NCI-H2029 (cell line): ENCODE results near the gene EMC1.
"Not testable (repeated sequence)": the region's sequence is repeated elsewhere in the genome, so short reads cannot be mapped to it uniquely, and the experiment has no call there.

Experiments used
- DNase-seq: peaks from one replicate; lab custom pipeline; 2025; lab: John Stamatoyannopoulos, UW

Gene EMC1

DNA sequence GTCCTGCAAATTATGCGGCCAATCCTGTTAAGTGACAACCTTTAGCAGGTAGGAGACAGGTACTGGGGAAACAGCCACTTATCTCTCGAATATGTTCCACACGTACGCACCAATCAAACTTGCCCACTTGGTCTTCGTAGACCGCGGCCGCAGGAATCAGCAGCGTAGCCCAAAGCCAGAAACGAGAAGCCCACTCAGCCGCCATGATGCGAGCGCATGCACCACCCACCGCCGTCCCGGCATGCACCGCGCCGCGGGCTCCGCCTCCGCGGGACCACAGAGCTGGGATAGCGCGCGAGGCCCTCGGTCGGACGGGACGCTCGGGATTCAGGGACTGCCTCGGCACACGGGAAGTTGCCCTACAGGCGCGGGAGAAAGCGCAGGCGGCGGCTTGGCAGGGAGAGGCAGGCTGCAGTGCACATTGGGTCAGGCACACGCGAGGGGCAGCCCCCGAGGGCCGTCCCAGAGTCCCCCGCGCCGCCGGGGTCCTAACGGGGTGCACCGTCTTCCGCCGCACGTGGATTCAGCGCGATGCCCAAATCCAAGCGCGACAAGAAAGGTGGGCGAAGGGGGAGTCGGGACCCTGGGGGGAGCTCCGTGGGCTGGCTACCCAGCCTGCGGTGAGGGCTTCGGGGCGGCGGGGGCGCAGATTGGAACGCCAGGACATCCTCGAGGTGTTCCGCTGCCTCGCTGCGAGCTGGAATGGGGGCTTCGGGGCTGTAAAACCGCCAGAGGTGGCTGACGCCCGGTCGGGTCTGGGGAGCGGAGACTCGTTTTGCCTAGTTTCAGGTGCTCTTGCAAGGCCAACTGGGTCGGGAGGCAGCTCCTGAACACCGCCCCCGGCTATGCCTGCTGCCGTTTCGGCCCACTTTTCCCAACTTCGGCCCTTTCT lies at the start of gene EMC1, which contains the start of gene MRTO4:
Gene EMC1 (minus strand): TSS at position 220 of the 892 bp plus-strand sequence. CDS start 15 bp downstream, at position 205.
Gene MRTO4 (plus strand): TSS at position 501 of the 892 bp plus-strand sequence. CDS start 31 bp downstream, at position 532.
- peak; percentile 68 for DNase-seq

DNA sequence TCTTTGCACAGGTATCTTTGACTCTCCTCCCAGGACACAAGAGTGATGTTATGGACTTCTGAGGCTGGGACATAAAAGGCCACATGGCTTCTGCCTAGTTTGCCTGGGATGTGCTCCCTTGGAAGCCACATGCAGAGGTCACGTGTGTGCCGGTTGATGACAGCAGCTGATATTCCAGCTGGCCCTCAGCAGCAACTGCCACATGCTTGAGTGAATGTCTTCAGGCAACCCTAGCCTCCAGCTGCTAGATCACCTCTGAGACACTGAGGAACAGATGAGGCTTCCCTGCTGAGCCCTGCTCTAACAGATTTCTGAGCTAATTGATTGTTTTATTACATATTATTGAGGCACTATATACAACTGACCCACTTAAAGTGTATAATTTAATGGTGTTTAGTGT lies 48.9 kb upstream of the EMC1 start:
- no peak for DNase-seq

DNA sequence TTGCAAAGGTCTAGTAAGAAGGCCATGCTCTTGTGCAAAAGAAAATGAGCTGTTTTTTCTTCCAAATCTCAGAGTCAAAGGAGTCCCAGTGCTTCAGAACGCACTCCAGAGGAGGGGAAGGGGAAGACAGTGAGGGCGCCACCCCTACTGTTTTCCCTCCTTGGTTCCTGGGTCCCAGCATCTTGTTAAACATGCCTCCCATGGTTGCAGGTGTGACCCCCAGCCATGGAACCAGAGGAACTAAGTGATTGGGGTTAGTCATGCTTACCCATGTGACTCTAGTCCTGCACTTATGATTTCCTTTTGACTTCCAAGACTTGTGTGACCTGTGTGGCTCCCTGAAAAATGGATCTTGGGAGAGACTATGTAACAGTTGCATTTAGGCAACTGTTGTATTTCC lies 43.3 kb upstream of the EMC1 start:
- DNase-seq = no peak

DNA sequence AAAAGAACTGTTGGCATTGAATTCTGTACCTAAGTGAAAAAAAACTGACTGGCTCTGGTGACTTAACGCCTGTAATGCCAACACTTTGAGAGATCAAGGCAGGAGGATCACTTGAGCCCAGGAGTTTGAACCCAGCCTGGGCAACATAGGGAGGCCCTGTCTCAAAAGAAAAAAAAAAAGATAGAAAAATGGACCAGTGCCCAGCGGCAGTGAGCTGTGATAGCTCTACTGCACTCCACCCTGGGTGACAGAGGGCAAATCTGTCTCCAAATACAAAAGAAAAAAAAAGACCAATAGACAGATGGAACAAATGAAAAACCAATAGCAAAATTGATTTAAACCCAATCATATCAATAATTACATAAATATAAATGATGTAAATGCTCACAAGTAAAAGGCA lies 37.9 kb upstream of the EMC1 start:
- DNase-seq = no peak

DNA sequence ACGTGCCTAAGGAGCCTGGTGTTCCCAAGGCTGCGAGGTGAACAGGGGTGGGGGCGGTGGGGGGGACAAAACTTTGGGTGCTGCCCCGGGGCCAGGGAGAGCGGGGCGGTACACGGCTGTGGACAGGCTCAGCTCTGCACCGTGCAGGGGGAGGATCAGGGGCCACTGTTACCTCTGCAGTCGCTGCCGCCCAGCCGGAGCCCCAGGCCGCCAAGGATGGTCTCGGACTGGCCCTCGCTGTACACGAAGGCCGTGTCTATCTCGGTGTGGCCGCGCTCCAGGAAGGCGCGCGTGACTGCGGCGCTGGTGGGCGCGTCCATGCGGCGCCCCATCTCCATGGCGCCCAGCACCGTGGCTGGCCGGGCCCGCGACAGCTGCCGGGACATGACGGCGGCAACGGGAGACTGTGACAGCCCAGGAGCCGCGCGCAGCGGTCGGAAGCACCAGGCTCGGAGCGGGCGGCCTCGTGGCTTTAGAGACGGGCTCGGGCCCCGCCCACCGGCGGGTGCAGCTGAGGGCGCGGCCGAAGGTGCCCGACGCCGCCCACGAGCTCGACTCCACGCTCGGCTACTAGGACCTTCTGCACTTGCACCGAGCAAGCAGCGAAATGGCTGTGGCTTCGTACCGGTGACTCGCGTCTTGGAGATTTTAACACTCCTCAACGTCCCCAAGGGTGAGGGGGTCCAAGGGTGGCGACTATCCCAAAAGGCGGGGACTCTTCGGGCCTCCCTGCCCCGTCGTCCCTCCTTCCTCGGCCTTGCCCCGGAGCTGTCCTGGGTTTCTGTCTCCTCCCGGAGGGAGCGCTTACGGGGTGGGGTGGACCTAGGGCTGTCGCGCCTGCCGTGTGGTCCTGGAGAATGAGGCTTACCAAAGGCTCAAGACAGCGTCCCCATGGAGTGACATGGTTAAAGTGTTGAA lies 37.3 kb upstream of the EMC1 start, which contains the start of gene AKR7A3:
Gene AKR7A3 (minus strand): TSS at position 447 of the 918 bp plus-strand sequence. CDS start 61 bp downstream, at position 386.
- DNase-seq = peak; percentile 59

DNA sequence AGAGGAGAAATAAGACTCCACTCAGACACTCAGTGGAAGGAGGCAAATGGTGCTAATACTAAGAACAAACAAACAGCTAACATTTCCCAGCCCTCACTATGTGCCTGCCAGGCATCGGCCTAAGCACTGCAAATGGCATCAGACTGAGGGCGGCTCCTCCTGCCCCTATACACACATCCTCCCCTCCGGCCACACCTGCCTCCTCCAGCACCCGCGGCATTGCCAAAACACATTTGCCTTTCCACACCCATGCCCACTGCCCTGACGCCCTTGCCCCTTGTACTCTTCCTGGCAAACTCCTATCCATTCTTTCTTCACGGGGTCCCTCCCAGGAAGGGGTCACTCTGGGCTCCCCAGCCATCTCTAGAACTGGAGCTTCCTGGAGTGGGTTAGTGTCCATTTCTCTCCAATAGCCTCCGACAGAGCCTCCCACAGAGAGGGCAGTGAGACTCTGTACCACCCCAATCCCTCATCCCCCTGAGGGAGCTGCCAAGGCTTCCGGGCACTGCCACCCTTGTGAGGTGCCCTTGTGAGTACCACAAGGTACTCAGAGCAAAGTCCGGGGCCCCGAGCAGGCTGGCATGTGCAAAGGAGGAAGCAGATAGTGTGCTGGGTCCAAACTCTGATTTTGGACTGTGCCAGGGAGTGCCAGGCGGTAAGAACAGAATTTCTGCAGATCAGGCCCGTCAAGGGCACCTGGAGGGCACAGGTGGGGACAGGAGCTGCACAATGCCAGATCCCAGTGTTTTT lies 36.3 kb upstream of the EMC1 start:
- peak; percentile 40 for DNase-seq

DNA sequence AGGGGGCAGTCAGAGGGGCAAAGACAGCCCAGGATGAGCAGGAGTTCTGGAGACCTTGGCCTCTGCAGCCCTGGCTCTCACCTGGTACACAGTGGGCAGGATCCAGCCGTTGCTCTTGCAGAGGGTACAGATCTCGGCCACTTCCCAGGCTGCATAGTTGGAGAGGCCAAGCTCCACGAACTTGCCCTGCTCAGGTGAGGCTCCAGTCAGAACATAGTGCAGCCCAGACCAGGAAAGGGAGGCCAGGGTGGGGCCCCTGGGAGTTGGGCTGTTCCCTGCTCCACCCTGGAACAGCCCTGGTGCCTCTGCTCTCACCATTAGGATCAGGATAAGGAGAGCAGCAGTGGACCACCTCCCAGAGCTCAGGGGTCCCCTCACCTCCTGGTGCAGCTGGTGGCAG lies 34.5 kb upstream of the EMC1 start:
- DNase-seq = not testable (repeated sequence)

DNA sequence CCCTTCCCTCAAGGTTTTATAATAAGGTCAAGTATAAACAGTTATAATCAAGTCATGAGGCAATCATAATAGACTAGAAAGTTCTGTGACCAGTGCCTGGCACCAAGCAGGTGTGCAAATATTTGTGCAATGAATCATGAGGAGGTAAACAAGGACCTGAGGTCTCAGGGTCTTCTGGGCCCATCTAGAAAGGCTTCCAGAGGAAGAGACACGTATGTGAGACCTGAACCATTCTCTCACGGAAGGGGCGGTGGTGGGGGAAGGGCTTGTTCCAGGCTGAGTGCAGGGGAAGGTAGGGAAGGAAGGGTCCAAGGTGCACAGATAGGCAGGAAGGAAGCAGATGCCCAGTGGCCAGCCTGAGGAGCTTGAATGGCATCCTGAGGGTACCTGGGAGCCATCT lies 34.0 kb upstream of the EMC1 start:
- not testable (repeated sequence) for DNase-seq

DNA sequence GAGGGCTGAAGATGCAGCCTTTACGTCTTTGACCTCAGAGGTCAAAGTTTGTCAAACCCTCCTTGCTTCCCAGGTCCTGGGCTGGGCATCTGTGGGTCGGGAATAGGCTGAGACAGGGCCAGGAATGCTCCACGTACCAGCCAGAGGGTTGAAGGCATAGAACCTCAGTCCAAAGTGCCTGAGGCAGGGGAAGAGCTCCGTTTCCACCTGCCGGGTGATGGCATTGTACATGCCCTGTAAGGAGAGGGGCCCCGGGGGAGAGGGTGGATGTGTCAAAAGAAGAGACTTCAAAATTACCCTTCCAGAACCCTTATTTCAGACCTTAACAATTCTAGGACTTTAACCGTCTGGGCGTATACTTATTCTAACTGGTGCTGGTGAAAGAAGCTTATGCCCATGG lies 33.6 kb upstream of the EMC1 start:
- no peak for DNase-seq

DNA sequence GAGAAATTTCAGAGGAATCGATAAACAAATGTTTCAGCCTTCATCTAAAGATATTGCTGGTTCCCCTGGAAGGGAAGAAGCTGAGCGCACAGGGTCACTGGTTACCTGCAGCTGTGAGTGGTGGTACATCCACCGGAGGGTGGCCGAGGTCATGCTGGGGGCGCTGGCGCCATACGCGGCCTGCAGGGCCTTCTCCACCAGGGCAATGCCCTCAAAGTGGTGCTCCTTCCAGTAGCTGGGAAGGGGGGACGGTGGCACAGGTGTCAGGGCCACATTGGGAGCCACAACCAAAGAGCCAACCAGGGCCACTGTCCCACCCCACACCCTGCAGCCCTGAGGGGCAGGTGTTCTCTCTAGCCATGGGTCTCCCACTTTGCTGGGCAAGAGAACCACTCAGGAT lies 32.6 kb upstream of the EMC1 start:
- DNase-seq = no peak

DNA sequence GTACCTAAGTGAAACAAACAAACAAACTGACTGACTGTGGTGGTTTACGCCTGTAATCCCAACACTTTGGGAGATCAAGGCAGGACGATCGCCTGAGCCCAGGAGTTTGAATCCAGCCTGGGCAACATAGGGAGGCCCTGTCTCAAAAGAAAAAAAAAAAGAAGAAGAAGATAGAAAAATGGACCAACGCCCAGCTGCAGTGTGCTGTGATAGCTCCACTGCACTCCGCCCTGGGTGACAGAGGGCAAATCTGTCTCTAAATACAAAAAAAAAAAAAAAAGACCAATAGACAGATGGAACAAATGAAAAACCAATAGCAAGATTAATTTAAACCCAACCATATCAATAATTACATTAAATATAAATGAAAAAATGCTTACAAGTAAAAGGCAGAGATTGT lies 23.3 kb upstream of the EMC1 start:
- DNase-seq = no peak

DNA sequence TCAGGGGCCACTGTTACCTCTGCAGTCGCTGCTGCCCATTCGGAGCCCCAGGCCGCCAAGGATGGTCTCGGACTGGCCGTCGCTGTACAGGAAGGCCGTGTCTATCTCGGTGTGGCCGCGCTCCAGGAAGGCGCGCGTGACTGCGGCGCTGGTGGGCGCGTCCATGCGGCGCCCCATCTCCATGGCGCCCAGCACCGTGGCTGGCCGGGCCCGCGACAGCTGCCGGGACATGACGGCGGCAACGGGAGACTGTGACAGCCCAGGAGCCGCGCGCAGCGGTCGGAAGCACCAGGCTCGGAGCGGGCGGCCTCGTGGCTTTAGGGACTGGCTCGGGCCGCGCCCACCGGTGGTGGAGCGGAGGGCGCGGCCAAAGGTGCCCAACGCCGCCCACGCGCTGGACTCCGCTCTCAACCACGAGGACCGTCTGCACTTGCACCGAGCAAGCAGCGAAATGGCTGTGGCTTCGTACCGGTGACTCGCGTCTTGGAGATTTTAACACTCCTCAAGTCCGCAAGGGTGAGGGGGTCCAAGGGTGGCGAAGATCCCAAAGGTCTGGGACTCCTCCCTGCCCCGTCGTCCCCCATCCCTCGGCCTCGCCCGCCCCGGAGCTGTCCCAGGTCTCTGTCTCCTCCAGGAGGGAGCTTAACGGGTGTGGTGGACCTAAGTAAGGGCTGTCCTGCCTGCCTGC lies 22.7 kb upstream of the EMC1 start:
- DNase-seq = not testable (repeated sequence)

DNA sequence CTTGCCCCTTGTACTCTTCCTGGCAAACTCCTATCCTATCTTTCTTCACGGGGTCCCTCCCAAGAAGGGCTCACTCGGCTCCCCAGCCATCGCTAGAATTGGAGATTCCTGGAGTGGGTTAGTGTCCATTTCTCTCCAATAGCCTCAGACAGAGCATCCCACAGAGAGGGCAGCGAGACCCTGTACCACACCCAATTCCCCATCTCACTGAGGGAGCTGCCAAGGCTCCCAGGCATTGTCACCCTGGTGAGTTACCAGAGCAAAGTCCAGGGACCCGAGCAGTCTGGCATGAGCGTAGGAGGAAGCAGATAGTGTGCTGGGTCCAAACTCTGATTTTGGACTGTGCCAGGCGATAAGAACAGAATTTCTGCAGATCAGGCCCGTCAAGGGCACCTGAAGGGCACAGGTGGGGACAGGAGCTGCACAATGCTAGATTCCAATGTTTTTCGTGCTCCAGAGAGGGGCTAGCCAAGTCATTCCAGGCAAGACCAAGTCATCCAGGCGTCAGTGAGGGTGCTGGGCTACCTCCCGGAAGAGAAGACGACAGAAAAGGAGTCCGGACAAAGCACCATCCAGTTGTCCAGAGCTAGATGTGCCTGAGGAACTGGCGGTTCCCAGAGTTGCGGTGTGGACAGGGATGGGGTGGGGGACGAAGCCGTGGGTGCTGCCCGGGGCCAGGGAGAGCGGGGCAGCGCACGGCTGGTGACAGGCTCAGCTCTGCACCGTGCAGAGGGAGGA lies 22.0 kb upstream of the EMC1 start:
- DNase-seq = no peak

DNA sequence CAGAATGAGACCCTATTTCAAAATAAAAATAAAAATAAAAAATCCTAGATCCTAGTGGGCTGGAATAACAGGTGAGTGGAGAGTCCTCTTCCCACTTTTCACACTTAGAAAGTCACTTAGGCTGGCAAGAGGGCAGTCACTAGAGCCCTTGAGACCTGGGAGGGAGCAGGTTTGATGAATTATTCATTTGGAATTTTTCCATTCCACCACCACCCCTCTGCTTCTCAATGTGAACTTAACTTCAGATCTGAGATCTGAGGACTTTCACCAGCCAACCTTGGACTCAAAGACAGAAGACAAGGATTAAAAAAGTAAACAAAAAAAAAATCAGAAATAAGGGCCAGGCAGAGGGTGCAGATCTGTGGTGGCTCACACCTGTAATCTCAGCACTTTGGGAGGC lies 20.7 kb upstream of the EMC1 start:
- no peak for DNase-seq

DNA sequence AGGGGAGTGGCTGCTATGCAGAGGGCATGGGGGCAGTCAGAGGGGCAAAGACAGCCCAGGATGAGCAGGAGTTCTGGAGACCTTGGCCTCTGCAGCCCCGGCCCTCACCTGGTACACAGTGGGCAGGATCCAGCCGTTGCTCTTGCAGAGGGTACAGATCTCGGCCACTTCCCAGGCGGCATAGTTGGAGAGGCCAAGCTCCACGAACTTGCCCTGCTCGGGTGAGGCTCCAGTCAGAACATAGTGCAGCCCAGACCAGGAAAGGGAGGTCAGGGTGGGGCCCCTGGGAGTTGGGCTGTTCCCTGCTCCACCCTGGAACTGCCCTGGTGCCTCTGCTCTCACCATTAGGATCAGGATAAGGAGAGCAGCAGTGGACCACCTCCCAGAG lies 19.0 kb upstream of the EMC1 start:
- DNase-seq = not testable (repeated sequence)

DNA sequence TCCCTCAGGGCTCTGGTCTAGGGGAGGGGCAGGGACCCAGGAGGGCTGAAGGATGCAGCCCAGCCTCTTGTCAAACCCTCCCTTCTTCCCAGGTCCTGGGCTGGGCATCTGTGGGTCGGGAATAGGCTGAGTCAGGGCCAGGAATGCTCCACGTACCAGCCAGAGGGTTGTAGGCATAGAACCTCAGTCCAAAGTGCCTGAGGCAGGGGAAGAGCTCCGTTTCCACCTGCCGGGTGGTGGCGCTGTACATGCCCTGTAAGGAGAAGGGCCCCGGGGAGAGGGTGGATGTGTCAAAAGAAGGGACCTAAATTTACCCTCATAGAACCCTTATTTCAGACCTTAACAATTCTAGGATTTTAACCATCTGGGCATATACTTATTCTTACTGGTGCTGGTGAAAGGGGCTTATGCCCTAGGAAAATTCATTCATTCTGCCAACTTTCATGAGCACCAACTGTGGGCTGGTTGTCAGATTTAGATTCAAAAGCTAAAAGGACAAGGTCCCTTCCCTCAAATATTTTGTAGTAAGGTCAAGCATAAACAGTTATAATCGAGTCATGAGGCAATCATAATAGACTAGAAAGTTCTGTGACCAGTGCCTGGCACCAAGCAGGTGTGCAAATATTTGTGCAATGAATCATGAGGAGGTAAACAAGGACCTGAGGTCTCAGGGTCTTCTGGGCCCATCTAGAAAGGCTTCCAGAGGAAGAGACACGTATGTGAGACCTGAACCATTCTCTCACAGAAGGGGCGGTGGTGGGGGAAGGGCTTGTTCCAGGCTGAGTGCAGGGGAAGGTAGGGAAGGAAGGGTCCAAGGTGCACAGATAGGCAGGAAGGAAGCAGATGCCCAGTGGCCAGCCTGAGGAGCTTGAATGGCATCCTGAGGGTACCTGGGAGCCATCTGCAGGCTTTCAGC lies 18.4 kb upstream of the EMC1 start:
- DNase-seq = not testable (repeated sequence)

DNA sequence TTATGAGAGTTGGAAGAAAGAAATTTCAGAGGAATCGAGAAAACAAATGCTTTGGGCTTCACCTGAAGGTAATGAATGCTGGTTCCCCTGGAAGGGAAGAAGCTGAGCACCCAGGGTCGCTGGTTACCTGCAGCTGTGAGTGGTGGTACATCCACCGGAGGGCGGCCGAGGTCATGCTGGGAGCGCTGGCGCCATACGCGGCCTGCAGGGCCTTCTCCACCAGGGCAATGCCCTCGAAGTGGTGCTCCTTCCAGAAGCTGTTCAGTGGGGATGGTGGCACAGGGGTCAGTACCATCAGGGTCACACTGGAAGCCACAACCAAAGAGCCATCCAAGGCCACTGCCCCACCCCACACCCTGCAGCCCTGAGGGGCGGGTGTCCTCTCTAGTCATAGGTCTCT lies 17.1 kb upstream of the EMC1 start:
- no peak for DNase-seq

DNA sequence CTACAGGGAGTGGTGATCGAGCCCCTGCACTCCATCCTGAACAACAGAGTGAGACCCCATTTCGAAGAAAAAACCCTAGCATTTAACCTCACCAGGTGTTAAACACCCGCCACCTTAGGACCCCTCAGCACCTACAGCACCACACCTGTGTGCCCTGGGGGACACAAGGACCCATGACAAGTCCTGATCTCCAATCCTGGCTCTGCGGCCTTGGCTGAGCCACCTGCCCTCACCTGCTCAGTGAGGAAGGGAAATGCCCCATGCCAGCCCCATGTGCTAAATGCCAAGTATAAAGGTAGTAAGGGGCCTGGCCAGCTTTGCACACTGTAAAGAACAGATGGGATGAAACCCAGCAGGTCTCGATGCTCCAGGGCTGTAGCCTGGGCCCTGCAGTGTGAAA lies 11.4 kb upstream of the EMC1 start:
- DNase-seq = no peak

DNA sequence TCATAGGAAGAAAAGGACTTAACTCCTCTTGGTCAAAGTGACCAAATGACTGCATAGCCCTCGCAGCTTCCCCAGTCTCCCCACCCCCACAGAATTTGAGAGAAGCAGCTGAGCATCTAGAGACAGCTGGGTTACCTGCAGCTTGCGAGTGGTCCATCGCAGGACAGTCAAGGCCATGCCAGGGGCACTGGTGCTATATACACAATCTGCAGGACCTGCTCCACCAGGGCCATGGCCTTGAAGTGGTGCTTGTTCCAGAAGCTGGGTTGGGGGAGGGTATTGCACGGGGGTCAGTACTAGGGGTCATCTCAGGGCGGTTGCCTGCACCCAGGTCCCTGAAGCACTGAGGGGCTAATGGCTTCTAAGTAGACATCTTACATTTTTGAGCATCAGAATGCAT lies 10.7 kb upstream of the EMC1 start:
- no peak for DNase-seq
